ENCODE measurements around the gene PTGFRN. TPM values are rescaled to one million over a fixed set of nuclear protein-coding genes. Genes with fewer than 3 reads are reported as not detected.
"Not testable (repeated sequence)": the region's sequence is repeated elsewhere in the genome, so short reads cannot be mapped to it uniquely, and the experiment has no call there.

The PTGFRN gene
- total RNA-seq, 1 experiment from 2014 or later, result 60.6 TPM

DNA sequence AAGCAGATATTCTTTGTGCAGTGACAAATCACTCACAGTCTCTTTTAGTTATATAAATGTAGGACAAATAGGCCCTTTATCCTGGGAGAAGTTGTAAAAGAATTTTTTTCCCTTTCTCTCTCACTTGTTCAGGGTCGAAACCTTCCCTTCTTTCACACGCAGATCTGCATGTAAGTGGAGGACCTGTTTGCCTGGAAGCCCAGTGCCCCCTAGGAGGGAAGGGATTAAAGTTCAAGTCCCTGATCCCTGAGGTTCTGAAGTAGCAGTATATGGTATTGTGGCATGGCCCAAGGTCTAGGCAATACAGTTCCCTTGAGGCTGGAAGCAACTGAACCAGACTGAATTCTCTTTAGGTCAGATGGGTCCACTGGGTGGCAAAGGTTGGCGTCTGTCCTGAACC, 48.6 kb upstream of the PTGFRN start:
- BruUV-seq (replicated peaks), result no TSS peak
- CTCF ChIA-PET, result no interaction called here
- Histone ChIP-seq H3K9ac (ENCODE audit: low read length) (no peak overlapping the region), H3K4me3 (replicated peaks in 1 of 2; ENCODE audit: low read depth in 1 of 2, low read length in 2 of 2) (no peak overlapping the region), H3K36me3 (ENCODE audit: control insufficient read depth in 1 of 2, insufficient read depth in 2 of 2, low read length in 2 of 2) (no peaks in the 10 kb centered on the region), H3K9me3 (ENCODE audit: control insufficient read depth in 1 of 2, insufficient read depth in 1 of 2, low read depth in 1 of 2, low read length in 2 of 2) (no peaks in the 10 kb centered on the region), H2AFZ (ENCODE audit: low read depth, low read length, poor library complexity, severe bottlenecking) (no peak overlapping the region), H3K27ac (ENCODE audit: low read depth, low read length) (no peak overlapping the region), H4K20me1 (ENCODE audit: insufficient read depth) (no peaks in the 10 kb centered on the region), H3K4me1 (ENCODE audit: control insufficient read depth in 1 of 2, insufficient read depth in 2 of 2, low read length in 2 of 2) (no peaks in the 10 kb centered on the region; a peak in 1 of 4 replicates), H3K79me2 (ENCODE audit: insufficient read depth, low read length) (no peaks in the 10 kb centered on the region), H3K9me2 (ENCODE audit: insufficient read depth) (no peaks in the 10 kb centered on the region), H3K4me2 (ENCODE audit: low read length) (no peak overlapping the region), H3K27me3 (ENCODE audit: insufficient read depth, low read length) (no peaks in the 10 kb centered on the region)
- DNase-seq (ENCODE audit: low read depth, low spot score) (no peak), ATAC-seq (no peak)
- TF ChIP-seq, protein P1, sequence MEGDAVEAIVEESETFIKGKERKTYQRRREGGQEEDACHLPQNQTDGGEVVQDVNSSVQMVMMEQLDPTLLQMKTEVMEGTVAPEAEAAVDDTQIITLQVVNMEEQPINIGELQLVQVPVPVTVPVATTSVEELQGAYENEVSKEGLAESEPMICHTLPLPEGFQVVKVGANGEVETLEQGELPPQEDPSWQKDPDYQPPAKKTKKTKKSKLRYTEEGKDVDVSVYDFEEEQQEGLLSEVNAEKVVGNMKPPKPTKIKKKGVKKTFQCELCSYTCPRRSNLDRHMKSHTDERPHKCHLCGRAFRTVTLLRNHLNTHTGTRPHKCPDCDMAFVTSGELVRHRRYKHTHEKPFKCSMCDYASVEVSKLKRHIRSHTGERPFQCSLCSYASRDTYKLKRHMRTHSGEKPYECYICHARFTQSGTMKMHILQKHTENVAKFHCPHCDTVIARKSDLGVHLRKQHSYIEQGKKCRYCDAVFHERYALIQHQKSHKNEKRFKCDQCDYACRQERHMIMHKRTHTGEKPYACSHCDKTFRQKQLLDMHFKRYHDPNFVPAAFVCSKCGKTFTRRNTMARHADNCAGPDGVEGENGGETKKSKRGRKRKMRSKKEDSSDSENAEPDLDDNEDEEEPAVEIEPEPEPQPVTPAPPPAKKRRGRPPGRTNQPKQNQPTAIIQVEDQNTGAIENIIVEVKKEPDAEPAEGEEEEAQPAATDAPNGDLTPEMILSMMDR (IDR thresholded peaks at IDR 0.05 in 2 of 3, conservative IDR thresholded peaks at IDR 0.05 in 1 of 3; ENCODE audit: borderline replicate concordance in 1 of 3, insufficient read depth in 1 of 3, low read depth in 2 of 3, low read length in 2 of 3), result no peak
- TF ChIP-seq, protein P2, sequence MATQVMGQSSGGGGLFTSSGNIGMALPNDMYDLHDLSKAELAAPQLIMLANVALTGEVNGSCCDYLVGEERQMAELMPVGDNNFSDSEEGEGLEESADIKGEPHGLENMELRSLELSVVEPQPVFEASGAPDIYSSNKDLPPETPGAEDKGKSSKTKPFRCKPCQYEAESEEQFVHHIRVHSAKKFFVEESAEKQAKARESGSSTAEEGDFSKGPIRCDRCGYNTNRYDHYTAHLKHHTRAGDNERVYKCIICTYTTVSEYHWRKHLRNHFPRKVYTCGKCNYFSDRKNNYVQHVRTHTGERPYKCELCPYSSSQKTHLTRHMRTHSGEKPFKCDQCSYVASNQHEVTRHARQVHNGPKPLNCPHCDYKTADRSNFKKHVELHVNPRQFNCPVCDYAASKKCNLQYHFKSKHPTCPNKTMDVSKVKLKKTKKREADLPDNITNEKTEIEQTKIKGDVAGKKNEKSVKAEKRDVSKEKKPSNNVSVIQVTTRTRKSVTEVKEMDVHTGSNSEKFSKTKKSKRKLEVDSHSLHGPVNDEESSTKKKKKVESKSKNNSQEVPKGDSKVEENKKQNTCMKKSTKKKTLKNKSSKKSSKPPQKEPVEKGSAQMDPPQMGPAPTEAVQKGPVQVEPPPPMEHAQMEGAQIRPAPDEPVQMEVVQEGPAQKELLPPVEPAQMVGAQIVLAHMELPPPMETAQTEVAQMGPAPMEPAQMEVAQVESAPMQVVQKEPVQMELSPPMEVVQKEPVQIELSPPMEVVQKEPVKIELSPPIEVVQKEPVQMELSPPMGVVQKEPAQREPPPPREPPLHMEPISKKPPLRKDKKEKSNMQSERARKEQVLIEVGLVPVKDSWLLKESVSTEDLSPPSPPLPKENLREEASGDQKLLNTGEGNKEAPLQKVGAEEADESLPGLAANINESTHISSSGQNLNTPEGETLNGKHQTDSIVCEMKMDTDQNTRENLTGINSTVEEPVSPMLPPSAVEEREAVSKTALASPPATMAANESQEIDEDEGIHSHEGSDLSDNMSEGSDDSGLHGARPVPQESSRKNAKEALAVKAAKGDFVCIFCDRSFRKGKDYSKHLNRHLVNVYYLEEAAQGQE (IDR thresholded peaks at IDR 0.05; ENCODE audit: low read depth), result no peak
- no peak for TF ChIP-seq TCF7L2 (IDR thresholded peaks at IDR 0.05; ENCODE audit: borderline replicate concordance, extremely low read depth, insufficient read depth, insufficient read length)
- TF ChIP-seq, protein P3, sequence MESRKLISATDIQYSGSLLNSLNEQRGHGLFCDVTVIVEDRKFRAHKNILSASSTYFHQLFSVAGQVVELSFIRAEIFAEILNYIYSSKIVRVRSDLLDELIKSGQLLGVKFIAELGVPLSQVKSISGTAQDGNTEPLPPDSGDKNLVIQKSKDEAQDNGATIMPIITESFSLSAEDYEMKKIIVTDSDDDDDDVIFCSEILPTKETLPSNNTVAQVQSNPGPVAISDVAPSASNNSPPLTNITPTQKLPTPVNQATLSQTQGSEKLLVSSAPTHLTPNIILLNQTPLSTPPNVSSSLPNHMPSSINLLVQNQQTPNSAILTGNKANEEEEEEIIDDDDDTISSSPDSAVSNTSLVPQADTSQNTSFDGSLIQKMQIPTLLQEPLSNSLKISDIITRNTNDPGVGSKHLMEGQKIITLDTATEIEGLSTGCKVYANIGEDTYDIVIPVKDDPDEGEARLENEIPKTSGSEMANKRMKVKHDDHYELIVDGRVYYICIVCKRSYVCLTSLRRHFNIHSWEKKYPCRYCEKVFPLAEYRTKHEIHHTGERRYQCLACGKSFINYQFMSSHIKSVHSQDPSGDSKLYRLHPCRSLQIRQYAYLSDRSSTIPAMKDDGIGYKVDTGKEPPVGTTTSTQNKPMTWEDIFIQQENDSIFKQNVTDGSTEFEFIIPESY (IDR thresholded peaks at IDR 0.05; ENCODE audit: extremely low read depth, insufficient replicate concordance, low read length), result no peak
- TF ChIP-seq ZNF274 (IDR thresholded peaks at IDR 0.05; ENCODE audit: low read depth, low read length), result no peak
- TF ChIP-seq POLR2A (IDR thresholded peaks at IDR 0.05; ENCODE audit: borderline replicate concordance, extremely low read depth, insufficient read depth, insufficient read length), result no peak
- TF ChIP-seq, protein P4, sequence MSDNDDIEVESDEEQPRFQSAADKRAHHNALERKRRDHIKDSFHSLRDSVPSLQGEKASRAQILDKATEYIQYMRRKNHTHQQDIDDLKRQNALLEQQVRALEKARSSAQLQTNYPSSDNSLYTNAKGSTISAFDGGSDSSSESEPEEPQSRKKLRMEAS (IDR thresholded peaks at IDR 0.05), result no peak
- no peak for TF ChIP-seq SRF (IDR thresholded peaks at IDR 0.05; ENCODE audit: low read depth)
- TF ChIP-seq EZH2 (IDR thresholded peaks at IDR 0.05), result no peak
- intact Hi-C loops (cut with micrococcal nuclease), result no loop called here
- RAD21 ChIA-PET (ENCODE audit: low non-redundant PET in 1 of 2, low total read pairs in 2 of 2, uncharacterized antibody in 2 of 2, unreplicated experiment in 2 of 2), result no interaction called here
- POLR2A ChIA-PET, result no interaction called here

- ATAC-seq; H3K9me3 ChIP-seq (ENCODE audit: control insufficient read depth in 1 of 2, insufficient read depth in 1 of 2, low read depth in 1 of 2, low read length in 2 of 2); POLR2A ChIA-PET; H3K36me3 ChIP-seq (ENCODE audit: control insufficient read depth in 1 of 2, insufficient read depth in 2 of 2, low read length in 2 of 2); H3K9me2 ChIP-seq (ENCODE audit: insufficient read depth); H3K79me2 ChIP-seq (ENCODE audit: insufficient read depth, low read length); H3K4me2 ChIP-seq (ENCODE audit: low read length); DNase-seq (ENCODE audit: low read depth, low spot score); H3K27ac ChIP-seq (ENCODE audit: low read depth, low read length); H3K4me3 ChIP-seq (replicated peaks in 1 of 2; ENCODE audit: low read depth in 1 of 2, low read length in 2 of 2); H3K27me3 ChIP-seq (ENCODE audit: insufficient read depth, low read length); H4K20me1 ChIP-seq (ENCODE audit: insufficient read depth); CTCF ChIA-PET; H2AFZ ChIP-seq (ENCODE audit: low read depth, low read length, poor library complexity, severe bottlenecking); BruUV-seq (replicated peaks); H3K4me1 ChIP-seq (ENCODE audit: control insufficient read depth in 1 of 2, insufficient read depth in 2 of 2, low read length in 2 of 2); H3K9ac ChIP-seq (ENCODE audit: low read length); intact Hi-C loops (cut with micrococcal nuclease); RAD21 ChIA-PET (ENCODE audit: low non-redundant PET in 1 of 2, low total read pairs in 2 of 2, uncharacterized antibody in 2 of 2, unreplicated experiment in 2 of 2): not testable (repeated sequence)
Measured at GRCh38 chr1:116863031-116863430, 46.7 kb upstream of the PTGFRN start.

Data from HCT116 (cell line).